Right ventricle myocardium inferior (tissue), 1 donor: Measurements from ENCODE around the gene OVCH2. TPM values are rescaled to one million over a fixed set of nuclear protein-coding genes. Genes with fewer than 3 reads are reported as not detected.
"Not testable (repeated sequence)": the region's sequence is repeated elsewhere in the genome, so short reads cannot be mapped to it uniquely, and the experiment has no call there.

Experiments used
- ATAC-seq: fragments of 200-7000 bp; cut with Tn5 transposase; one replicate; pipeline ENCODE4 v1.9.1; 2020; ENCODE audit warnings: mild to moderate bottlenecking, moderate library complexity
- DNase-seq: peaks from one replicate; pipeline ENCODE4 v3.0.0; 2021; ENCODE audit errors: missing footprints
- intact Hi-C: fragments of 100-400 bp; cut with DNase I; formaldehyde crosslinking; loops from one replicate; pipeline ENCODE4 v1.11.0; 2022
- total RNA-seq: library from RNA; stranded (reverse); fragmentation: NEBNext Ultra II Directional; extraction: Animal tissue kit (Norgen Biotek cat#: 25700); gene quantifications from one replicate; pipeline ENCODE4 v1.2.1, GENCODE V29; 2021
- donor health status: DM: no; HTN: yes; CAD: no; lungs with severe emphysema.

The OVCH2 gene
- total RNA-seq, 1 donor from 2014 or later = not detected

DNA sequence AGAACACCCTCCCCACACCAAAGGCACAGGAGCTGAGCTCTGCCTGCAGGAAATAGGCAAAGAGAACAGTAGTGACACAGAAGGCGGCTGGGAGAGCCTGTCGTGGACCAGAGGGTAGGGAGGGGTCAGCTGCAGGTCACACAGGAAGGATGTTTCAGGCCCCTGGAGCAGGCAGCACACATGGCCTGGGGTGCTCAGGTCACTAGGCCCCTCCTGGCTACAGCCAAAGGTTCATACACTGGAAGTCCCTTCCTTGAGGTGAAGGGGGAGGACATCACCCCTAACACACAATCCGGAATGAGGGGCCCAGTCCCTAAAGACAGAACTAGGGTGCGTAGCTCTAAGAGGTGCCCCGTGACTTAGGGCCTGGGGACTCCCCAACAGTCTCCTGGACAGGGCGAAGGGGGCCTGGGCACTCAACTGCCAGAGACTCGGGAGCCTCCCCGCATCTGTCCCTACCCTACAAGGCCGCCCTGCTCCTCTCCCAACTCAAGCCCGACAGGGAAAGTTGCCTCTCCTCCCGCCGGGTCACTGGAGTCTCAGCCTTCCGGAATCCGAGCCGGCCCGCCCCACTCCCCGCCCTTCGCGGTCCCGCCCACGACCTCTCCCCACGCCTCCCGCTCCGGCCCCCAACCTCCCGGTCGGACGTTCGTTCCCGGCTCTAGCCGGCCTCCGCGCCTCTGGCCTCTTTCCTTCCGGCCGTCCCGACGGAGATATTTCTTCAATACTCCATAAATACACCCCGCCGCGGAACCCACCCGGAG, 33.1 kb downstream of the OVCH2 start, which contains the start of gene CYB5R2:
Gene CYB5R2 (minus strand): TSS at position 541 of the 764 bp plus-strand sequence. CDS start 675 bp downstream, outside the sequence.
- DNase-seq = peak; percentile 84
- intact Hi-C loops = no loop called here
- peak; percentile 94 for ATAC-seq

DNA sequence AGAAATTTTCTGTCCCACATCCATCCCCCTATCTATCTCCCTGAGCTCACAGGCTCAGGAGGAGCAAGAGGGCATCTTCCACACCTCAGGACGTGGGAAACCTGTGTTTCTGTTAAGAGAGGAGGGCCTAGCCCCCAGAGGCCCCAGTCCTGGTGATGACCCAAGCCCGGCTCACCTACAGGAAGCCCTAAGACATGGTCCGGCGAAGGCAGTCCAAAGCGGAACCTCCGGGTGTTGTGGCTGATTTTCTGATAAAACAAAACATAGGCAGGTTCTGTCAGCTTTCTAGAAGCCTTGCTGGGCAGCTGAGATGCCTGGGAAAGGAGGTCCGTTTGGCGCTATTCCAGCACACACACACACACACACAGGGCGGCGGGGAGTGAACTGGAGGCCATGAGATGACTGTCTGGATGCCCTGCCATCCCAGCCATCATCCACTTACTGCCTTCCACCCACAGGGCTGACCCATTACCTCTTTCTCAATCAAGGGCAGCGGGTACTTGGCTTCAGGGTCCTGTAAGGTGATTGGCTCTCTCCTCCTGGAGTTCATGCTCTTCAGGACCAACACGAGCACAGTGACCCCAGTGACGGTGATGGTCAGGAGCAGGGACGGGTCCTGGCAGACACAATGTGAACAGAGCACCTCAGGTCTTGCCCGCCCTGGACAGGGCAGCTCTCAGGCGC, 33.9 kb downstream of the OVCH2 start:
- no peak for ATAC-seq
- no peak for DNase-seq
- intact Hi-C loops = no loop called here

DNA sequence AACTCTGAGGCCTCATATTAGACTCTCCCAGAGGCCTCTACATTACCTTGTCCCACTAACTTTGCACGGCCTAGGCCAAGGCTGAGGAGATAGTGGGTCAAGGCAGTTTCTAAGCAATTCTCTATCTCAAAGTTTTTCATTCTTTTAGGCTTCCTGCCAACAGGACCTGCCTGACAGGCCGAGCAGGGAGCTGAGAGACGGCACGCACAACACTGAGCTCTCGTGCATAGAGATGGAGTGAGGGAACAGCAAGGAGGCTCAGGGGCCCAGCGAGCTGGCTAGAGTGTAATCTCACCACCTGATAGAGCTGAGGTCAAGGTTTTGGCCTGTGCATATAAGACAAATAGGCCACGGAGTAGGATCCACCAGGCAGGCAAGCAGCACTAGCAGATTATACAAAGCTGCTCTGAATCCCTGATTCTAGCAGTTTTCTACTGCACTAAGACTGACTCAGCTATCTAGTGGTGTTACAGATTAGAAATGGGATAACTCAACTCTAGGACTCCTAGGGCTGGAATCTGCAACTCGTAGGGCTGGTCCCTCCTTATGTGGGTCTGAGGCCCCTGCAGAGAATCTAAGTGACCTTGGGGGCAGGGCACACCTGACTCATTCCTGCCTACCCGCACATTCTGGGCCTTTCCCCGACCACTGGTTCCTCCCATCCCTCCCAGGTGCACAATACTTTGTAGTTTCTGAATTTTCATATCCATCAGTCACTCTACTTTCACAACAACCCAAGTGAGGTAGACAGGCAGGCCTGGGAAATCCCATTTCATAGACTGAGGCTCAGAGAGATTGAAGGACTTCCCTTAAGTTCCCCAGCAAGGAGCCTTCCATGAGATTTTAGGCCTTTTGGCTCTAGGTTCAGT, 34.7 kb downstream of the OVCH2 start:
- intact Hi-C loops = no loop called here
- ATAC-seq (no peak), DNase-seq (no peak)

DNA sequence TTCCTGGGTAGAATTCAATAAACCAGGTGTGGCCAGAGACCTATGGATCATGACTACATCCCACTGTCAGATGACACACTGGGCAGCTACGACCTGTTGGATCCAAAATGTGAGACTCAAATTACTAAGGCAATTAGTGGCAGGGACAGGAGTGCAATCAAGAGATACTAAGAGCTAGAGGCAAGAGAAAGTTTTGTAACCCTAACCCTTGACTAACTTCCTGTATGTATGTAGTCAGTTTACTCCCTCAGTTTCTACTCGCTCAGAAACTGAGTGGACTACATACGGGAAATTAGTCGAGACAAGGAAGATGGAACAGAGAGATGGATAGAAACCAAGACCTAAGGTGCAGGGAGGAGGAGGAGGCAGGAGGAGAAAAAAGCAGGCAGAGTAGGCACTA, 35.6 kb downstream of the OVCH2 start:
- DNase-seq (no peak), ATAC-seq (no peak)
- intact Hi-C loops = no loop called here

DNA sequence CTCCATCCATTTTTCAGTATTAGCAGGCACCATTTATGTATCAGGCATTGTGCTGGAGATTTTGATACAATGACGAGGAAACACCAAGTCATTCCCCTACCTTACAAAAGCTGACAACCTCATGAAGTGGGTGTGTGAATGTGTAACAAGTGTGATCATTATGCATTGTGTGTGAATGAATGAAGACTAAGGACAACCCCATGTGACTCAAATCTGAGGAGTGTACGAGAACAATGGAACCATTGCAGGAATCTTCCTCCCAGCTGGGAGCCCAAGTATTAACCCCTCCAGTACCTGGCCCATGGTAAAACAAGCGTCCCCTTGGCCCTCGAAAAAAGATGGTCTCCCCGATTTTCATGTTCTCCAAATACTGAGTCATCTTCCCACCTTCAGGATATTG, 37.4 kb downstream of the OVCH2 start:
- intact Hi-C loops = no loop called here
- no peak for ATAC-seq
- DNase-seq = no peak

DNA sequence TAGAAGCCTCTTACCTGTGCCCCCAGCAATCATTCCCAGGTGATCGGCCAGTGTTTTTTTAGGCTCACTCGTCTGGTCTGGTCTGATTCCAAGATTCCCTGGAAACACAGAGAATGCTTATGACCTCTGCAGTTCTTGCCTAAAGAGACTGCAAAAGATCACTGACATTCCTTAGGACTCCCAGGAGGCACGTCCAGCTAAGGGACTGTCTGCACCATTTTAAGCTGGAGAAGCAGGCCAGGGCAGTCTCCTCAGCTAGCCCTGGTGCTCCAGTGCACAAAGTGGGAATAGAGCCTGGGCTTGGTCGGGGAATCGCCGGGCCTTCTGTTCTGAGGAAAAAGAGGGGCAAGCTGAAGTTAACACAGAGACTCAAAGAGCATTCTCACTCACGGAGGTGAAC, 37.8 kb downstream of the OVCH2 start:
- intact Hi-C loops = no loop called here
- ATAC-seq (no peak), DNase-seq (no peak)

DNA sequence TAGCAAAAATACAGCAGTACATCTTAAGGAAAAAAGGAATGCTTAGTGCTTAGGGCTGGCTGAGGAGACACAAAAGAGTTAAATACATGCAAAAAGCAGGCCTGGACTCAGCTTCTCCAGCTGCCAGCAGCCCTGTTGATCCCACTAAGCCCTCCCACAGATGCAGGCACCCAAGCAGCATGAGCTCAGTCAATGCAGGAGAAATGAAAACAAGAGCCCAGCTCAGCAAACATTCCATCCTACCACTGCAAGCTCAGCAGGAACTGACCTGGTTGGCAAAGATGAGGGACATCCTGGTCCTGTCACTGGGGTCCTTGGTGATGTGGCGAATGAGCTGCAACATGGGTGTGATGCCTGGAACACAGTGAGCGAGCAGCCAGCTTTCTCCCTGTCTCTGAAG, 38.8 kb downstream of the OVCH2 start:
- no peak for DNase-seq

DNA sequence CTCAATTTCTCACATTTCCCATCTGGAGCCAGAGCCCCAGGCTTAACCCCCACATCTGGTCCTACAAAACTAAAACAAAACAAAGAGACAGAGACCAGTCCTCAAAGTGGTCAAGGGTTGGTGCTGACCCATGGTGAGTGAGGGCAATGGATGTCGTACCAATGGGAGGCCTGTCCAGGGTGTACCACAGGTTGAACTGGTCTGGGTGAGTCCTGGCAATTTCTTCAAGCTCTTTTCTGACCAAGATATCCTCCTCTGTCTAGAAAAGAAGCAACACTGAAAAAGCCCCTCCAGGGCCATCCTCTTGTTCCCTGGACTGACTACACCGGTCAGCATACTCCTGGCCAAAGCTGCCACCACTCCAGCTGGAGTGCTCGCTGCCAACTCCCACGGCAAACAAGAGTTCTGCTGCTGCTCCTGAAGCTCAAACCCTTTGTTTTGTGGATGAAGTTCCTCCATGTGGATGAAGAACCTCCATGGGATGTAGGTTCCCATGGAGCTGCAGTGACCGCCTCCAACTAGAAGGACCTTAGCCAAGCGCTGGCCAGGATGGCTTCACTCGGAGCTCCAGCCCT, 39.9 kb downstream of the OVCH2 start:
- ATAC-seq = no peak
- DNase-seq = no peak
- intact Hi-C loops = no loop called here

More for the DNA sequence above, 38.8 kb downstream of the OVCH2 start:
- intact Hi-C loops = no loop called here
- no peak for ATAC-seq

DNA sequence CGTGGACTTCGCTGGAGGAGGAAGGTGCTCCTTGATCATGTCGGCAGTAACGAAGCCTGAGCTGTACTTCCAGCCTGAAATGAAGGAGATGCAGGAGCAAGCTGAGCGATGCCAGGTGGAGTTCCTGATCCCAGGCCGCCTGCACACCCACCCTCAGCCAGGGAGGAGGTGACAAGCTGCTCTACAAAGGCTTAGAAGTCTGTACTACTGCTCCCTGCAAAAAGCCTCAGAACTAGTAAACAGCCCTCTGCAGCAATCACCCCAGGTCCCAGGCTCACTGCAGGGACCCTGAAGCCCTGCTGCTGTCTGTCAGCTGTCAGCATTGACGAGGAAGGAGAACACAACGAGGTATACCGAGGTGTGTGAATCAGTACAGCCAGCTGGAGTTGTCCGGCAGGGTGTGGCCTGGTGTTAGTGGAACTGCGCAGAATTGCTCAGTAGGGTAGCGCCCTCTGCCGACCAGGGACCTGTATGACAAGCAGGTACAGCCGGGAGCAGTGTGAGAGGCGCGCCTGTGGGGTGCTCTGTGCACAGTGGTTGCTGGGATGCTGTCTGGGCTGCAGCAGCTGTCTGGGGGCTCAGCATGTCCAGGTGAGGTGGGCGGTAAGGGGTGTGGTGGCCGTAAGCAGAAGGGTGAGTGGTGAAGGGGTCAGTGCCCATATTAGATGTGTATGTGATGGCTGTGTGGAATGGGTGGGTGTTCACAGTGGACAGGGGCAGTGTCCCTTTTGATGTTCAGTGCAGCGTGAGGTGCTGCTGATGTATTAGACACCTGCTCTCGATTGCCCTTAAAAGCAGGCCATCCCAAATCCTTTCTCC, 40.6 kb downstream of the OVCH2 start:
- ATAC-seq (peak; percentile 91), DNase-seq (peak; percentile 87)
- intact Hi-C loops = no loop called here

DNA sequence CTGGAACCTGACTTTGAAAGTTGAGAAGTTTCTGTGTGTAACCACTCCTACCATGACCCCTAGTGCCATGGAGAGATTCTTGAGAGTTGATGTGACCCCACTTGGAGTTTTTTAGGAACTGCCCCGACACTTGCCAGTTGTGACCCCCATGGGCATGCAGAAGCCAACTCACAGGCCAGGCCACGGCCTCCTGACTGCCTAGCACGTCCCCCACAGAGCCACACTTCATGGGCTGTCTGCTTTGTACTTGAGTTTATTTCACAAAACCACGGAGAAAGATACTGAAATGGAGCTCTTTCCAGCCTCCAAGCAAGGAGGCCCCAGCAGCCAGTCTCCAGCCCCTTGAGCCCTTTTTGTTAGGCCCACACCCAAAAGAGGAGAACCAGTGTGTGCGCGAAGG, 41.4 kb downstream of the OVCH2 start:
- ATAC-seq = no peak
- DNase-seq = no peak
- intact Hi-C loops = no loop called here

DNA sequence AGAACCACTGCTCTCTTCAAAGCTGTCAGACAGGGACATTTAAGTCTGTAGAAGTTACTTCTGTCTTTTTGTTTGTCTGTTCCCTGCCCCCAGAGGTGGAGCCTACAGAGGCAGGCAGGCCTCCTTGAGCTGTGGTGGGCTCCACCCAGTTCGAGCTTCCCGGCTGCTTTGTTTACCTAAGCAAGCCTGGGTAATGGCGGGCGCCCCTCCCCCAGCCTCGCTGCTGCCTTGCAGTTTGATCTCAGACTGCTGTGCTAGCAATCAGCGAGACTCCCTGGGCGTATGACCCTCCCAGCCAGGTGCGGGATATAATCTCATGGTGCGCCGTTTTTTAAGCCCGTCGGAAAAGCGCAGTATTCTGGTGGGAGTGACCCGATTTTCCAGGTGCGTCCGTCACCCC, 42.7 kb downstream of the OVCH2 start:
- DNase-seq, intact Hi-C loops, ATAC-seq: not testable (repeated sequence)

DNA sequence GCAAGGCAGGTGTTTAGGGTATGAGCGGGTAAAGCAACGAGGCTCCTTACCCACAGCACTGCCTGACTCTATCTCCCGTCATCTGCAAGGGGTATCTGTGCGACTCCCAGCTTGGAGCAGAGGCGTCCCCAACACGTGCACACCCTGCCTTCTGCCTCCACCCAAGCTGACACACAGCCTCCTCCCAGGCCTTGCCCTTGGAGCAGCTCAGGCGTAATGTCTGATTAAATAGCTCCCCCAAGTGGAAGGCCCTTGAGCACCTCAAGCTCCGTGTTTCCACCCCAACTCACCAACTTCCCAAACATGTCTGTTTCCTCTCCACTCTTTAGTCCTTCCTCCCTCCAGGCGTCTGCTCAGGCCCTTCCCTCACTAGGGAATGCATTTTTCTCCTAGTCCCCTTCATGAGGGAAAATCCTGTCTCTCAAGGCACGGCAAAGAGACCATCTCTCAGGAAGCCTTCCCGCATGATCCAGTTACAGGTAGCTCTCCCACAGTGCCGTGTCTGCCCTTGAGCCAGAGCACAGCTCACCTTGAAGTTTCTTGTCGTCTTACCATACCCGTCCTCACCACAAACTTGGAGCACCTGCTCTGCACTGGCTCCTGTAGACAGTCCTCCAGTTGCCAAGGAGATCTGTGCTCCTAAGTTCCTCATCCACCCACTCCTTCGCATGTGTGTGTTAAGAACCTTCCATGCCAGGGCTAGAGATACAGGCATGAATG, 48.8 kb downstream of the OVCH2 start:
- ATAC-seq = peak; percentile 92
- intact Hi-C loops = loop anchor here (1.0 to 10.0 kb wide), 3 partner anchors 86 to 203 kb away; partner anchors contain the start of gene PPFIBP2
- peak; percentile 77 for DNase-seq

DNA sequence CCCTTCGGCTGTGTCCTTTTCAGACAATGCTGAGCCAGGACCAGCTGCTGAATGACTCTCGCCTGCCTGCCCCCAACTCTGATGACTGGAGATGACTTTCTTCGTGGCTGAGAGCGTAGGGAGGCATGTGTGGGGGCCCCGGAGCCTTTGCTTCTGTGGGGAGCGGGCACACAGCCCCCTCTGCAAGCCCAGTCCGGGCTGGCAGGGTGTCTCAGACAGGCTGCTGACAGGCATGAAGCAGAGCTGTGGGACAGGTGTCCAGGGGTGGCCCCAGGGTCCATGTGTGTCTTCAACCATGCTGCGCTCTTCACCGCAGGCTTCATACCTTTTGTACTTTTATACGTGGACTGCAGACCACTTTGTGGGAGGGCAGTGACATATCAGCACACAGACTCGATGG, 49.6 kb downstream of the OVCH2 start:
- intact Hi-C loops = loop anchor here (1.0 to 10.0 kb wide), 3 partner anchors 85 to 202 kb away; partner anchors contain the start of gene PPFIBP2
- peak; percentile 22 for ATAC-seq
- DNase-seq = no peak

DNA sequence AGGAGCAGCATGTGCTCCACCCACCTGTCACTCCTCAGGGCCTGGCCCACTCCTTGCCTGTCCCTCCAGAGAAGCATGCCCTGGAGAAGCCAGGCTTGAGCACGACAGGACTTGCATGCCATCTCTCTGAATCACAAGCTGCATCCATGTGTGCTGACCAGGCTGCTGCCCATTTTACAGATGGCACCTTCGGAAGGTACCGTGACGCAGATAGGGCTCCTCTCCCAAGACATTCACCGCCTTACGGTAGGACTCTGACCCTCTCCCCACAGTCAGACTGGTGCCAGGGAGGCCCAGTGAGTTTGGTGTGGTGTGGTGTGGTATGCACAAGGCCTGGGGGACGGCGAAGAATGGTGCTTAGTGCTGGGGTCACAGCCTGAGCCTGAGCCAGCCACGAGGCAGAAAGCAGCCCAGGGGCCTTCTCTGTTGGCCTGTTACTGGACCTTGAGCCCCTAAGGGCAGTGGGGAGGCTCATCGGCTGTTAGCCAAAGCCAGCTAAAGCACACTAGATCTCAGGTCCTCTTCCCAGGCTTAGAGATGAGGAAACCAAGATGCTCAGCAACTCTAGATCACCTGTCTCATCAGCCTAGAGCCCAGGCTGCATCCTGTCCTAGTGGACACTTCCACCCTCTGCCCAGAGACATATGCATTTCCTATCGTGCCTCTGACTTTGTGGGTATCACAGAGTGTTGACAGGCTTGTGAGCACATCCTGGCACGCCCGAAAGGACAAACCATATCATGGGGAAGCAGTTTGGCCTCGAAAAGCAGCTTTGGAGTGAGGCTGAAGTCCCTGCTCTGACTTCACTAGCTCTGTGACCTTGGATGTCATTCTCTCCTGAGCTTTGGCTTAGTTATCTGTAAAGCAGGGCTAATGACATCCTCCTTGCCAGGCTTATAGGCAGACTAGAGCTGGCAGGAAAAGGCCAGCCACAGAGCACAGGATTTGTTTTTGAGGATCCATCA, 50.7 kb downstream of the OVCH2 start:
- ATAC-seq (peak; percentile 77), DNase-seq (no peak)
- intact Hi-C loops = loop anchor here (2.0 to 10.0 kb wide), 2 partner anchors 143 to 201 kb away; partner anchors contain the start of gene PPFIBP2

DNA sequence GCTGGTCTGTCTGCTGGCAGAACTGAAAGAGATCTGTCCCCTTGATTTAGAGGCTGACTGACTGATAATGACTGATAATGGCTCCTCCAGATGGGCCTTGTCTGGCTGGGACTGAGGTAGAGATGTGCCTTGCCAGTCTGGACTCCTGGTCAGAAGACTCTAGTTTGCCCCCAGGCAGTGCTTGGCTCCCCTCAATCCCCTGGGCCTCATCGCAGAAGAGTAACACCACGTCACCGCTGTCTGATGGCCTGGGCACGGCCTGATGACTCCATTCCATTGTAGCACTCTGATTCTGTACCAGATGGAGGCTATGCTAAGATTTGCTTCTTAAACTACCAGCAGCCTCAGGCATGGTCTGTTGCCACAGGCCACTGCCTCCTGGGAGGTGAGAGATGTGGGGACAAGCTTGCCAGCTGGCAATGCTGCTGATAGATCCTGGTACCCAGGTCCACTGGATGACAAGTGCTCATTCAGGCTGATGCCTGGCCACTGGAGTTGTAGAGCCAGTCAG, 52.0 kb downstream of the OVCH2 start:
- DNase-seq (no peak), ATAC-seq (no peak)
- intact Hi-C loops = loop anchor here (10.0 kb wide), 1 partner anchor 199 kb away; no protein-coding TSS in a partner anchor

DNA sequence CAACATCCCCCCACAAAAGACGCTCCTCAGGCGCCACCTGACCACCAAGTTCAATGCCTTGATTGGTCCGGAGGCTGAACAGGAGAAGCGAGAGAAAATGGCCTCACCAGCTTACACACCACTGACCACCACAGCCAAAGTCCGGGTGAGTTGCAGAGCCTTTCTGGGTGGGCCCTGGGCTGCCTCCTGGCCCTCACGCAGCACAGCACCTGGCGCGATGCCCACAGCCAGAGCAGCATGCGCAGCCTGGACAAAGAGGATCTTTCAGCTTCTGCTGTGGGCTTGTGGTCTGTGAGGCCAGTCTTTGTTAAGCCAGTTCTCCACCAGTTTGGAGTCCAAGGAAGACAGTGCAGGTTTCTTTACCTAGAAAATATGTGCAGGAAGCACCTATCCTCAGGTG, 54.6 kb downstream of the OVCH2 start:
- ATAC-seq = no peak
- intact Hi-C loops = loop anchor here (10.0 kb wide), 1 partner anchor 197 kb away; no protein-coding TSS in a partner anchor
- no peak for DNase-seq
